GM12892 (cell line): ENCODE measurements around the gene SDK1.

Source experiments
- POLR2AphosphoS5 ChIP-seq: IDR thresholded peaks from 2 replicates; pipeline ENCODE4 v1.6.1; 2011; ENCODE audit warnings: low read depth, low read length, control low read depth
- TAF1 ChIP-seq: IDR thresholded peaks from 2 replicates; pipeline ENCODE4 v1.6.1; 2011; ENCODE audit warnings: low read depth, mild to moderate bottlenecking, control low read depth, low read length, borderline replicate concordance

DNA sequence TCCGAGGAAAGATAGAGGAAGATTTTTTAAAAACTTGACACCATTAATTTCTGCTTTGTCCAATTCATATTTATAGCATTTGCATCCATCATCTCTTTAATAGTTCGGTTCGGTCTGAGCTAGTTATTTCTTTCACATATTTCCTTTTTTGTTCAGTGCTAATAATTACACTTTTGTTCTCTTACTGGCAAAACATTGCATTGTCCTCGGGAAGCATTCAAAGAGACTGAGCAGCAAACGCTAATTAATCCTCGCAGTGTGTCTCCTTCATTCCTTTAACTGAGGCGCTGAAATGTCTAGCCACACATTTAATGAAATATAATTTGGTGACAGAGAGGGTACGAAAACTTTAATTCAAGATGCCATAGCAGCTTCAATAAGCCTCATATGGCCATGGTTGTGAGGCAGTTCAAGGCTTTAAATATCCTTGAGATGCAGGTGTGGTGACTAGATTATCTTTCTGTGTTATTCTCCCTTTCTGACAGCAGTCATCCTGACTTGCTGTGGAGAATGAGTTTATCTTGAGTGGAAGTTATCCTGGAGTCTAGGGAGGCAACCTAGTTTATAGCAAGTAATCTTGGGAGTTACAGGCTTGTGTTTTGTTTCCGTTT, 431.4 kb downstream of the SDK1 start:
- TF ChIP-seq TAF1 = no peak
- no peak for TF ChIP-seq POLR2AphosphoS5
